Mucosa of gallbladder (tissue), 1 donor: ENCODE results near the gene HTN3. TPM values are rescaled to one million over a fixed set of nuclear protein-coding genes. Genes with fewer than 3 reads are reported as not detected.
"Not testable (repeated sequence)": the region's sequence is repeated elsewhere in the genome, so short reads cannot be mapped to it uniquely, and the experiment has no call there.

Experiments
- DNase-seq: peaks from one replicate; pipeline ENCODE4 v3.0.0-alpha.2; 2020; ENCODE audit warnings: low spot score
- total RNA-seq: library from RNA; stranded (reverse); gene quantifications from one replicate; pipeline ENCODE4 v1.2.1, GENCODE V29; 2021
- donor health status: DM: no; HTN: no; CAD: no.

Gene HTN3
- total RNA-seq = not detected

DNA sequence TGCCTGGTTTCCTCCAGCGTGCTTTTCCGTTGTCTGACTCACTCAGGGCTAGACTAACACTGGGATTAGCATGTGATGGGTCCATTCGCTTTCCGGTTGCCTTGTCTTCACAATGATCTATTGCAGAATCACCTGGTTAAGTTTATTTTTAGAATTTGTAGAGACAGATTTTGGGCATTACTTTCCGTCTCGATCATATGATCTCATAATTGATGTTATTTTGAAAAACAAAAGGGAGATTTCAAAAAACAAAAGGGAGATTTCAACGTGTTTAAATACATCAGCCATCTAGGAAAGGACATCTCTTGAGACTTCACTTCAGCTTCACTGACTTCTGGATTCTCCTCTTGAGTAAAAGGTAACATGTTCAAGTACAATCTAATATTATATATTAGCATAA lies at the start of gene HTN3:
TSS of gene HTN3 (plus strand) at position 301 of the 400 bp plus-strand sequence. CDS start 2,282 bp downstream, outside the sequence.
- DNase-seq = not testable (repeated sequence)

- DNase-seq = peak; percentile 55
Observed at GRCh38 chr4:69984030-69984443, 44.2 kb upstream of the HTN3 start.

DNA sequence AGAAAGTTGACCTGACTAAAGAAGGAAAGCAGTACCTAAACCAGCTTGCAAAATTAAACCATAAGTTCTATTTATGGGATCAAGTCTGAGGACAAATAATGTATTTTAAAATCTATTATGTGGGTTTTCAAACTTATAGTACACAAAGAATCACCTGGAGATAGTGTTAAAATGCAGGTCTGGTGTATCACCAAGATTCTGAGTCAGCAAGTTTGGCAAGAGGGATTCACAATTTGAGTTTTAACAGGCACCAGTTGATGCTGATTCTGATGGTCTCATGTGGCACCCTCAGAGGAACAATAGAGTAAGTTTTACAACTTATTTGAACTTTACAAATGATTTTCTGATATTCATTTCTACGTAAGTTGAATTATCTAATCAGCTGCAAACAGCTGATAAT lies 41.6 kb upstream of the HTN3 start:
- no peak for DNase-seq

GRCh38 chr4:69991016-69991415 lies 37.2 kb upstream of the HTN3 start:
- DNase-seq = no peak

DNA sequence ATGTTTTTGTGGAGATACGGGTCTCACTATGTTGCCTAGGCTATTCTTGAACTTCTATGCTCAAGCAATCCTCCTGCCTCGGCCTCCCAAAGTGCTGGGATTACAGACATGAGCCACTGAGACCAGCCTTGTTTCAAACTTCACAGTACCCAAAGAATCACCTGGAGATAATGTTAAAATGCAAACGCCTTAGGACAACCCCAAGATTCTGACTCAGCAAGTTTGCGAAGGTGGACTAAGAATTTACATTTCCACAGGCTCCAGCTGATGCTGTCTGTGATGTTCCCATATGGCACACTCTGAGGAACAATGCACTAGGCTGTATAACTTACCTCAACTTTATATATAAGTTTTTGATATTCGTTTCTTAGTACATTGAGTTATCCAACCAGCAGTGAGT lies 33.5 kb upstream of the HTN3 start:
- no peak for DNase-seq

- no peak for DNase-seq
Observed at GRCh38 chr4:69995526-69996016, 32.7 kb upstream of the HTN3 start, which contains the start of gene STATH. Gene STATH, plus strand, starts transcription at chr4:69995966. Its CDS starts 2,472 bp downstream, at chr4:69998438.

DNA sequence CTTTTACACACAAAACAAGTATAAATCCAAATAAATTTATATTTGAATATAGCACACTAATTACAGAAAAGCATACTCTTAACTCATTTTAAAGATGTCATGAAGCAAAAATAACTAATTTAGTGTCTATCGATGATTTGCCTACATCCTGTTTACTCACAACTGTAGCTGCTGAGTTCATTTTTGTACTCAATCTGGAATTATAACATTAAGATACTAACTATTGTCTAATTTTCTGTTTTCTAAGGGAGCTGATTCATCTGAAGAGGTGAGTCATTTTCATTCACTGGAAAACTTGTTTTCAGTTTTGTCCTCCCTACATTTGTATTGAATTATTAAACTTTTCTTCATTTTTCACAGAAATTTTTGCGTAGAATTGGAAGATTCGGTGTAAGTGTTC lies 28.8 kb upstream of the HTN3 start:
- DNase-seq = no peak

DNA sequence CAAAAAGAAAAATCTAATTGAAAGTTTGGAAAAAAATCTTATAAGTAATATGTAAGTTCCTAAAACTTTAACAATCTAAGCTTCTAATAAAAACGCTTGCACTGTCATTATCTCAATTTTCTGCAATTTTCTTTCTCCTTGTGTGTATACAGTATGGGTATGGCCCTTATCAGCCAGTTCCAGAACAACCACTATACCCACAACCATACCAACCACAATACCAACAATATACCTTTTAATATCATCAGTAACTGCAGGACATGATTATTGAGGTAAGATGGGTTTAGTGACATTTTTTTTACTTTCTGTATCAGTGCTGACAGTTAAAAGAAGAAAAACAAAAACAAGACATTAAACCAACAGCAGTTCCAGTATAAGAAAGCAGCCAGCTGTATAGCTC lies 27.5 kb upstream of the HTN3 start:
- DNase-seq = no peak

DNA sequence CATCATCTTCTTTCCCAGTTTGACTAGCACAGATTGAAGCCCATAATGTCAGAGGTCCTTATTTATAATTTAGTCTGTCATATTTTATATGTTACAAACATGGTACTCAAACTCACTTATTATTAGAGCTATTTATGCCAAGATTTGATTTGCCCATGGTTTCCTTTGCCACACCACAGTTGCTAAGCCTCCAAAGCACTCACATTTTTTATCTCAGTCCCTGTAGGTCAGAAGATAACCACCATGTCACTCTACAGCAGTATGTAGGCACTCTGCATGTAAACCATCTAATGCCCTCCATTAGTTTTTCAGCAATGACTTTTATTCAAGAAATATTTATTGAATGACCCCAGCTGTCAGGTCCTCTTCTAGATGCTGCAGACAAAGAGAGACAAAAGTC lies 25.8 kb upstream of the HTN3 start:
- no peak for DNase-seq

DNA sequence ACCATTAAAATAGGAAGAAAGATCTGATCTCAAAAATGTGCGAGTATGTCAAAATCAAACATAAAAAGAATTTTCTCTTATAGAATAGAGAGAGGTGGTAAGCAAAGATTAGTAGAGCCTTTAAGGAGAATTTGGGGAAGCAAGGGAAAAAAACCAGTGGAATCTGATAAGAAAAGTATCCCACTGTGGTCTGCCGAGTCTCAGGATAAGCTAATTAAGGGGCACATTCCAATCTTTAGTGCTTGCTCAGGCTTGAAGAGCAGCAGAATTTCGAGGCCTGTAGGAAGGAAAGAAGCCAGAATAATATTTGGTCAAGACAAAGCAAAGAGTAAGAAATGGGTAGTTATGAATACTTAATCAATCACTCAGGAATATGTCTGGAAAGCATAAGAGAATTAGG lies 19.5 kb upstream of the HTN3 start:
- no peak for DNase-seq

DNA sequence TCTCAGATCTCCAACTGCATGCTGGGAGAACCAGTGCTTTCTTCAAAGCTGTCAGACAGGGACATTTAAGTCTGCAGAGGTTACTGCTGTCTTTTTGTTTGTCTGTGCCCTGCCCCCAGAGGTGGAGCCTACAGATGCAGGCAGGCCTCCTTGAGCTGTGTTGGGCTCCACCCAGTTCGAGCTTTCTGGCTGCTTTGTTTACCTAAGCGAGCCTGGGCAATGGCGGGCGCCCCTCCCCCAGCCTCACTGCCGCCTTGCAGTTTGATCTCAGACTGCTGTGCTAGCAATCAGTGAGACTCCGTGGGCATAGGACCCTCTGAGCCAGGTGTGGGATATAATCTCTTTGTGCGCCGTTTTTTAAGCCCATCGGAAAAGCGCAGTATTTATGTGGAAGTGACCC lies 9.3 kb upstream of the HTN3 start:
- not testable (repeated sequence) for DNase-seq

DNA sequence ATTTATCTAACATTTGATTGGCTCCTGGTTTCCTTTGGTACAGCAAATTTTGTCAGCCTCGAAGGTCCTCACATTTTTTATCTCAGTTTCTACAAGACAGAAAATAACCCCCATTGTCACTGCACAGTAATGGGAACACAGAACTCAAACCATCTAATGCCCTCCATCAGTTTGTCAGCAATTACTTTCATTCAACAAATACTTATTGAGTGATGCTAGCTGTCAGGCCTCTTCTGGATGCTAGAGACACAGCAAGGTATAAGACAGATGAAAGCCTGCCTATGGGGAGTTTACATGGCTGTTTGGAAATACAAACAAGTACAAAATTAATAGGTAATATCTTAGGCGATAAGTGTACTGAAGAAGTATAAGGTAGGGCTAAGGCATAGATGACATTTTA lies 5.0 kb upstream of the HTN3 start:
- DNase-seq = no peak

DNA sequence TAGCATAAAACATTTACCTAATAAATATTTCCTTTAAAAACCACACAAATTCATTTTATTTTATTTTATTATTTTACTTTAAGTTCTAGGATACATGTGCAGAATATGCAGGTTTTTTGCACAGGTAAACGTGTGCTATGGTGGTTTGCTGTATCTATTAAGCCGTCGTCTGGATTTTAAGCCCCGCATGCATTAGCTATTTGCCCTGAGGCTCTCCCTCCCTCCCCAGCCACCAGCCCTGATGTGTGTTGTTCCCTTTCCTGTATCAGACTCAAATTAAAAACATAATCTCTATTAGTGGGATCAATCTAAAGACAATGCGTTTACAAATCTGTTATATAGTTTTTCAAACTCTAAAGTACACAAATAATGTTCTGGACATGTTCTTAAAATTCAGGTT lies 1.2 kb upstream of the HTN3 start:
- no peak for DNase-seq

- not testable (repeated sequence) for DNase-seq
Observed at GRCh38 chr4:70037559-70037958, 9.3 kb downstream of the HTN3 start.

- DNase-seq = not testable (repeated sequence)
Observed at GRCh38 chr4:70039928-70040327, 11.7 kb downstream of the HTN3 start.

GRCh38 chr4:70041652-70042286 lies 13.5 kb downstream of the HTN3 start:
- DNase-seq = no peak

DNA sequence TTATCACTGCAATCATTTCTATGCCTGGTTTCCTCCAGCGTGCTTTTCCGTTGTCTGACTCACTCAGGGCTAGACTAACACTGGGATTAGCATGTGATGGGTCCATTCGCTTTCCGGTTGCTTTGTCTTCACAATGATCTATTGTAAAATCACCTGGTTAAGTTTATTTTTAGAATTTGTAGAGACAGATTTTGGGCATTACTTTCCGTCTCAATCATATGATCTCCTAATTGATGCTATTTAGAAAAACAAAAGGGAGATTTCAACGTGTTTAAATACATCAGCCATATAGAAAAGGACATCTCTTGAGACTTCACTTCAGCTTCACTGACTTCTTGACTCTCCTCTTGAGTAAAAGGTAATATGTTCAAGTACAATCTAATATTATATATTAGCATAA lies 21.9 kb downstream of the HTN3 start, which contains the start of gene HTN1:
TSS of gene HTN1 (plus strand) at position 301 of the 400 bp plus-strand sequence. CDS start 2,639 bp downstream, outside the sequence.
- not testable (repeated sequence) for DNase-seq

DNA sequence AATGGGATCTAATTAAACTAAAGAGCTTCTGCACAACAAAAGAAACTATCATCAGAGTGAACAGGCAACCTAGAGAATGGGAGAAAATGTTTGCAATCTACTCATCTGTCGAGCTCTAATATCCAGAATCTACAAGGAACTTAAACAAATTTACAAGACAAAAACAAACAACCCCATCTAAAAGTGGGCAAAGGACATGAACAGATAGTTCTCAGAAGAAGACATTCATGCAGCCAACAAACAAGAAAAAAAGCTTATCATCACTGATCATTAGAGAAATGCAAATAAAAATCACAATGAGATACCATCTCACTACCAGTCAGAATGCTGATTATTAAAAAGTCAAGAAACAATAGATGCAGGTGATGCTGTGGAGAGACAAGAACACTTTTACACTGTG lies 28.3 kb downstream of the HTN3 start:
- not testable (repeated sequence) for DNase-seq

DNA sequence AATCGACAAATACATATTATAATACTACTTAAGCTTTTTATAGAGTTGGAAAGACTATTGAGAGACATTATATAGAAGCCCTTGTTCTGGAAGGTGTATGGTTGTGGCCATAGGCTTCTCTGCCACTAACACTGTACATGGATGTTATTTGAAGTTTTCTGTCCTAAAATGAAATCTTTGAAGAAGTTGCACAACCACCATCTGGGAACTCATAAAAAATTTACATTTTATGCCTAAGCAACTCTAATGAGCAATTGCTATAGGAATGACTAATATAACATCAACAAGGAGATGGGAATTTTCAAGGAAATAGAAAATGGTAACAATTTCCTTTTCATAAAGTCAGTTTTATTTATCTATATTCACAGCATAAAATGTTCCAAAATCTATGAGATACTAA lies 29.4 kb downstream of the HTN3 start:
- DNase-seq = no peak

DNA sequence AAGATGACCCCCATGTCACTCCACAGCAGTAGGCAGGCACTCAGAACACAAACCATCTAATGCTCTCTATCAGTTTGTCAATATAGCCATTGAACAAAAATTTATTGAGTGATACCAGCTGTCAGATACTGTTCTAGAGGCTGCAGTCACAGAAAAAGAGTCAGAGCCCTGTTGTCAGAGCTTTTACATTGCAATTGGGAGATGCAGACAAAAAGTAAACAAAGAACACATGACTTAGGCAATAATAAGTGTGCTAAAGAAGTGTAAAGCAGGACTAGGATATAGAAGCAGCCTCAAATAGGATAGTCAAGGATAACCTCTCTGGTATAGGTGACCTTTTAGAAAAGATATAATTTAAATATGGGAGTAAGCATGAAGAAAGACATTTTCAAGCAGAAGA lies 30.9 kb downstream of the HTN3 start:
- no peak for DNase-seq

GRCh38 chr4:70062000-70062399 lies 33.7 kb downstream of the HTN3 start:
- DNase-seq = no peak

GRCh38 chr4:70080205-70080604 lies 51.9 kb downstream of the HTN3 start:
- no peak for DNase-seq
